Immature natural killer cell (primary cell): ENCODE results near the gene ZNF620. TPM values are rescaled to one million over a fixed set of nuclear protein-coding genes. Genes with fewer than 3 reads are reported as not detected.
A peak's percentile ranks its signal among the peaks of the same experiment; 100 is the strongest.
"Not testable (repeated sequence)": the region's sequence is repeated elsewhere in the genome, so short reads cannot be mapped to it uniquely, and the experiment has no call there.

Source experiments
- DNase-seq, 3 donors: peaks; one replicate each; pipeline ENCODE4 v3.0.0; 2022; ENCODE audit warnings: mixed read lengths in 1 of 3
- H3K27ac Mint-ChIP-seq, 6 donors: one replicate each; pipeline ENCODE4 v1.8.0; 2020; ENCODE audit warnings: mixed read lengths in 6 of 6, mild to moderate bottlenecking in 5 of 6, inconsistent platforms in 4 of 6, moderate library complexity in 3 of 6
- H3K27me3 Mint-ChIP-seq, 3 donors: one replicate each; pipeline ENCODE4 v1.8.0; 2020 to 2021; ENCODE audit warnings: low read depth in 3 of 3, mild to moderate bottlenecking in 3 of 3, mixed read lengths in 3 of 3, moderate library complexity in 3 of 3, inconsistent platforms in 1 of 3
- H3K36me3 Mint-ChIP-seq, 3 donors: one replicate each; pipeline ENCODE4 v1.8.0; 2020; ENCODE audit warnings: mixed read lengths in 3 of 3, inconsistent platforms in 2 of 3, mild to moderate bottlenecking in 2 of 3
- H3K4me1 Mint-ChIP-seq, 2 donors: one replicate each; pipeline ENCODE4 v1.8.0; 2020; ENCODE audit warnings: inconsistent platforms in 2 of 2, mild to moderate bottlenecking in 2 of 2, mixed read lengths in 2 of 2, moderate library complexity in 1 of 2
- H3K4me3 Mint-ChIP-seq, 5 donors: one replicate each; pipeline ENCODE4 v1.8.0; 2020; ENCODE audit warnings: mild to moderate bottlenecking in 5 of 5, mixed read lengths in 5 of 5, inconsistent platforms in 3 of 5, moderate library complexity in 3 of 5
- H3K9me3 Mint-ChIP-seq, 6 donors: one replicate each; pipeline ENCODE4 v1.8.0; 2020; ENCODE audit warnings: mild to moderate bottlenecking in 6 of 6, mixed read lengths in 6 of 6, inconsistent platforms in 4 of 6, moderate library complexity in 3 of 6
- polyA plus RNA-seq, 3 donors: library from polyadenylated mRNA; unstranded; fragments of 300-500 nt; fragmentation: Illumina TruSeq; gene quantifications; one replicate each; pipeline ENCODE4 v1.2.3, GENCODE V29; 2021

The ZNF620 gene
- polyA plus RNA-seq, 3 donors from 2014 or later, result 1.3 to 4.7 (median 1.7) TPM

GRCh38 chr3:40518848-40519247, 13.0 kb downstream of the ZNF620 start:
- Mint-ChIP-seq H3K27me3 (no peaks in the 10 kb centered on the region), H3K36me3 (peaks cover 6 to 27% (median 25%) of the 10 kb centered on the region in 3 donors), H3K4me3 (no peak overlapping the region), H3K9me3 (no peaks in the 10 kb centered on the region), H3K27ac (peak overlapping the region in 1 of 6 donors; percentile 57), H3K4me1 (peaks cover 1 to 2% of the 10 kb centered on the region in 2 donors)
- DNase-seq, result no peak

DNA sequence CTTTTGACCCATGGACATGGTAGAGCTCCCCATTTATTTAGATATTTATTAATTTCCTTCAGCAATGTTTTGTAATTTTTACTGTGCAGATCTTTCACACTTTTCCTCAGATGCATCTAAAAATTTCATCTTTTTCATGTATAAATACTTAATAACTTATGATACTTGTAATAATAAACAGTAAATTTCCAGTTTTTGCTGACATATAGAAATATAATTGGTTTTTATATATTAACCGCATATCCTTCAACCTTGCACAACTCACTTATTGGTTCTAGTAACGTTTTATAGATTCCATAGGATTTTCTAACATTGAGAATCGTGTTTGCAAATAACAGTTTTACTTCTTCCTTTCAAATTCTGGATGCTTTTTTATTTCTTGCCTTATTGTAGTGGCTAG, 15.4 kb downstream of the ZNF620 start:
- no peak for DNase-seq
- Mint-ChIP-seq H3K36me3 (peaks cover 3 to 14% (median 10%) of the 10 kb centered on the region in 3 donors), H3K4me3 (no peak overlapping the region), H3K4me1 (peaks cover 21 to 22% of the 10 kb centered on the region in 2 donors), H3K27ac (no peak overlapping the region), H3K27me3 (no peaks in the 10 kb centered on the region), H3K9me3 (no peaks in the 10 kb centered on the region)

DNA sequence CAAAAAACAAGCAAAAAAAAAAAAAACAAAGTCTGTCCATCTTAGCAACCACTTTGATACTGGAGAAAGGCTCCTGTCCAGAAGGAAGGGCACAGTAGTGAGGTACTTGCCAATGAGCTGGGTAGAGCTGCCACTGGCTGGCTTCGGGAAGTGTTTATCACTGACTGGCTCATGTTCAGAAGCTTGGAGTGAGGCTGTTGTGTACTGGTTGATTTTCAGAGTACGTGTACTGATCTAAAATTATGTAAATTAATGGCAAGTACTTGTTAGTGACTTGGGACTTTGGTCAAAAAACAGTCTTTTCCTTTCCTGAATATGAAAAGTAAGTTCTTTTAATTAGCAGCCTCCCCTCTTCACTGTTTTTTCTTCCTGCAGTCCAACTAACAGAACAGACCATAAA, 17.9 kb downstream of the ZNF620 start:
- DNase-seq, result no peak
- Mint-ChIP-seq H3K4me1 (peaks cover 27 to 38% of the 10 kb centered on the region in 2 donors), H3K36me3 (peaks cover 4 to 21% (median 19%) of the 10 kb centered on the region in 3 donors), H3K27ac (peak overlapping the region; percentile 86 to 96 (median 92)), H3K4me3 (peak overlapping the region; percentile 91 to 96 (median 94)), H3K27me3 (no peaks in the 10 kb centered on the region), H3K9me3 (no peaks in the 10 kb centered on the region)

DNA sequence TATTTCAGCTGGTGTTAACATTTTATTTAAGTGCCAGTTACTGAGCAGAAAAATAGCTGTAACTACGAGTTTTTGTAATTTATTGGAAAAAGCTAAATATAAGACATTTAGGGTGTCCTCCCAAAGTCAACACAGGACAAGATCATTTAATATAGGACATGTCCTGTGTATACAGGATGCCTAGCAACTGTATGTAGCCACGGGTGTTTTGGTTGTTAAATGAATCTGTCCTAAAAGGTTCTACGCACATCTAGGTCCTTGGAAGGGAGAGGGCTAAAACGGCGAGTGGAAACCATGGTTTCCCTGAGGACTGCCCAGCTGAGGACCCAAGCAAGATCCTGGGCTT, 18.4 kb downstream of the ZNF620 start:
- DNase-seq, result no peak
- no peaks in the 10 kb centered on the region for H3K9me3 Mint-ChIP-seq

DNA sequence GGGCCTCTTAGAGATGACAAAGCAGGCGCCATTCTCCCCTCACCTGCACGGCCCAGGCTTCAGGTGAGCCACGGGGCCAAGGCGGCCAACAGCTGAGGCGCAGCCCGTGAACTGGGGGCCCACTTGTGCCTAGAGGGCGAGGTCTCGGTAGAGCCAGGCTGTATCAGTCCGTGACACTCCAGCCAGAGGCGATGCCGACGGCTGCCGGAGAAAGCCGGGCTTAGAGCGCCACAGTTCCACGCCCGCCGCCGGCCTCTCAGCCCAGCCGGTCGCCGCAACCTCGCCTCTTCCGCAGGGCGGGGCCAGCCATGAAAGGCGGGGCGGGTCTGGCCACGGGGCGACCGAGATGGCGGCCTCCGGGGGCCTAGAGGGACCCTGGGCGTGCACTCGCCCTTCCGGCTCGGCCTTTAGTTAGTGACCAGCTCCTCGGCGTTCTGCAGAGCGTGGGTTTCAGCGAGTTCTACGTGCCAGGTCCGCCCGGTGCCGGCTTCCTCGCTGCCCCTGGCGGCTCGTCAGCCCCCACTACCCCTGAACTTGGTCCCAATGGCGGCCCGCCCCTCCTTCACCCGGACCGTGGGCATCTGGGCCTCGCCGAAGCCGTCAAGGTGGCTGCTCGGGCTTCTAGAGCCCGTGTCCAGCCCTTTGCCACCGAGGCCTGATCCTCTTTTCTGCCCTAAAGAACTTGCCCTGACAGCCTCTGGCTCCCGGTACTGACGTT, 18.9 kb downstream of the ZNF620 start, which contains the start of gene ZNF621:
Gene ZNF621 (plus strand): TSS at position 393 of the 718 bp plus-strand sequence. CDS start 881 bp downstream, outside the sequence.
- no peaks in the 10 kb centered on the region for H3K9me3 Mint-ChIP-seq
- peak within 1 kb of the TSS; percentile 86 to 96 (median 96) for H3K27ac Mint-ChIP-seq
- H3K36me3 Mint-ChIP-seq, result peaks cover 4 to 22% (median 21%) of the 10 kb centered on the region in 3 donors
- peaks cover 27 to 38% of the 10 kb centered on the region in 2 donors for H3K4me1 Mint-ChIP-seq
- peak; percentile 87 to 89 (median 89) for DNase-seq
- H3K27me3 Mint-ChIP-seq, result no peaks in the 10 kb centered on the region
- peak within 1 kb of the TSS; percentile 91 to 96 (median 94) for H3K4me3 Mint-ChIP-seq

More for the DNA sequence above, 18.4 kb downstream of the ZNF620 start:
- Mint-ChIP-seq H3K27ac (peak overlapping the region; percentile 86 to 96 (median 92)), H3K4me1 (peaks cover 27 to 38% of the 10 kb centered on the region in 2 donors), H3K36me3 (peaks cover 4 to 22% (median 21%) of the 10 kb centered on the region in 3 donors), H3K4me3 (peak overlapping the region; percentile 91 to 96 (median 94)), H3K27me3 (no peaks in the 10 kb centered on the region)

DNA sequence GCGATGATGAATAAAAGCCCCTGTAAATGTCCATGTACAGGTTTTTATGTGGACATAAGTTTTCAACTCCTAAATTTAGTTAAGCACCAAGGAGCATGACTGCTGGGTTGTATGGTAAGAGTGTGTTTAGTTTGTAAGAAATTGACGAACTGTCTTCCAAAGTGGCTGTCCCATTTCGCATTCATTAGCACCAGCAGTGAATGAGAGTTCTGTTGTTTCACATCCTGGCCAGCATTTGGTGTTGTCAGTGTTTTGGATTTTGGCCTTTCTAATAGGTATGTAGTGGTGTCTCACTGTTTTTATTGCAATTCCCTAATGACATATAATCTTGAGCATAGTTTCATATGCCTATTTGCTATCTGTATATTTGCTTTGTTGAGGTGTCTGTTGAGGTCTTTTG, 22.6 kb downstream of the ZNF620 start:
- H3K9me3 Mint-ChIP-seq, result peaks cover 0 to 3% (median 0%) of the 10 kb centered on the region in 6 donors
- no peak overlapping the region for H3K4me3 Mint-ChIP-seq
- H3K4me1 Mint-ChIP-seq, result peaks cover 27 to 38% of the 10 kb centered on the region in 2 donors
- H3K27ac Mint-ChIP-seq, result no peak overlapping the region
- no peaks in the 10 kb centered on the region for H3K27me3 Mint-ChIP-seq
- DNase-seq, result no peak
- H3K36me3 Mint-ChIP-seq, result peaks cover 32 to 58% (median 45%) of the 10 kb centered on the region in 3 donors

GRCh38 chr3:40532252-40532651, 26.4 kb downstream of the ZNF620 start:
- peaks cover 3 to 10% of the 10 kb centered on the region in 2 donors for H3K4me1 Mint-ChIP-seq
- no peak for DNase-seq
- H3K4me3 Mint-ChIP-seq, result no peak overlapping the region
- H3K9me3 Mint-ChIP-seq, result peaks cover 0 to 3% (median 0%) of the 10 kb centered on the region in 6 donors
- H3K27ac Mint-ChIP-seq, result no peak overlapping the region
- H3K27me3 Mint-ChIP-seq, result no peaks in the 10 kb centered on the region
- H3K36me3 Mint-ChIP-seq, result peaks cover 49 to 80% (median 50%) of the 10 kb centered on the region in 3 donors

GRCh38 chr3:40534283-40534682, 28.4 kb downstream of the ZNF620 start:
- DNase-seq, result no peak
- Mint-ChIP-seq H3K27ac (no peak overlapping the region), H3K9me3 (peaks cover 0 to 3% (median 0%) of the 10 kb centered on the region in 6 donors), H3K4me1 (no peaks in the 10 kb centered on the region), H3K27me3 (peaks cover 0 to 2% (median 0%) of the 10 kb centered on the region in 3 donors), H3K4me3 (no peak overlapping the region), H3K36me3 (peaks cover 54 to 81% (median 62%) of the 10 kb centered on the region in 3 donors)

GRCh38 chr3:40546816-40547215, 41.0 kb downstream of the ZNF620 start:
- DNase-seq, result no peak
- H3K4me3 Mint-ChIP-seq, result no peak overlapping the region
- H3K4me1 Mint-ChIP-seq, result no peaks in the 10 kb centered on the region
- no peaks in the 10 kb centered on the region for H3K9me3 Mint-ChIP-seq
- H3K36me3 Mint-ChIP-seq, result peaks cover 4 to 11% (median 4%) of the 10 kb centered on the region in 3 donors
- peaks cover 0 to 3% (median 0%) of the 10 kb centered on the region in 3 donors for H3K27me3 Mint-ChIP-seq
- no peak overlapping the region for H3K27ac Mint-ChIP-seq

DNA sequence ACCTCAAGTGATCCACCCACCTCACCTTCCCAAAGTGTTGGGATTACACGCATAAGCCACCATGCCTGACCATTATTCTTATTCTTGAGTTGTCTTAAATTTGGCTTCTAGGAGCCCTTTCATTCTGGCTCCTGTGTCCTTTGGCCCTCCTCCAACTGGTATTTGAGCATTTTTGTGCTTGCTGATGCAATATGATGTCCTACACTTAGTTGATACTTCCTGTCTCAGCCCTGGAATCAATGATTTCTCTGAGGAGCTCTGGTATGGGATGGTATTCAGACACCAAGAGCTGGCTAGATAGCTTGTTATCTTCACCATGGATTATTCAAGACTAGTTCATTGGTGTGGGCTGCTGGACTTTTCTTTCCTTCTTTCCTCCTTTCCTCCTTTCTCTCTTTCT, 44.3 kb downstream of the ZNF620 start:
- no peak overlapping the region for H3K27ac Mint-ChIP-seq
- no peaks in the 10 kb centered on the region for H3K4me1 Mint-ChIP-seq
- H3K36me3 Mint-ChIP-seq, result peaks cover 0 to 7% (median 4%) of the 10 kb centered on the region in 3 donors
- peaks cover 2% of the 10 kb centered on the region in 3 donors for H3K27me3 Mint-ChIP-seq
- H3K4me3 Mint-ChIP-seq, result no peak overlapping the region
- DNase-seq, result no peak
- H3K9me3 Mint-ChIP-seq, result no peaks in the 10 kb centered on the region

GRCh38 chr3:40557575-40558161, 51.8 kb downstream of the ZNF620 start:
- H3K9me3 Mint-ChIP-seq, result no peaks in the 10 kb centered on the region
- no peak overlapping the region for H3K4me3 Mint-ChIP-seq
- H3K27ac Mint-ChIP-seq, result no peak overlapping the region
- no peak for DNase-seq
- H3K4me1 Mint-ChIP-seq, result no peaks in the 10 kb centered on the region
- H3K36me3 Mint-ChIP-seq, result no peaks in the 10 kb centered on the region
- peaks cover 0 to 2% (median 1%) of the 10 kb centered on the region in 3 donors for H3K27me3 Mint-ChIP-seq

- DNase-seq, H3K4me3 Mint-ChIP-seq, H3K4me1 Mint-ChIP-seq, H3K27ac Mint-ChIP-seq, H3K27me3 Mint-ChIP-seq, H3K36me3 Mint-ChIP-seq, H3K9me3 Mint-ChIP-seq: not testable (repeated sequence)
Measured at GRCh38 chr3:40562482-40562881, 56.6 kb downstream of the ZNF620 start.

- H3K9me3 Mint-ChIP-seq, H3K27ac Mint-ChIP-seq, H3K4me1 Mint-ChIP-seq, DNase-seq, H3K4me3 Mint-ChIP-seq, H3K36me3 Mint-ChIP-seq, H3K27me3 Mint-ChIP-seq: not testable (repeated sequence)
Measured at GRCh38 chr3:40565629-40566028, 59.8 kb downstream of the ZNF620 start.

GRCh38 chr3:40566694-40567093, 60.9 kb downstream of the ZNF620 start:
- H3K4me1 Mint-ChIP-seq, result no peaks in the 10 kb centered on the region
- H3K36me3 Mint-ChIP-seq, result no peaks in the 10 kb centered on the region
- DNase-seq, result no peak
- no peak overlapping the region for H3K27ac Mint-ChIP-seq
- H3K27me3 Mint-ChIP-seq, result peaks cover 4 to 9% (median 5%) of the 10 kb centered on the region in 3 donors
- H3K4me3 Mint-ChIP-seq, result no peak overlapping the region
- no peaks in the 10 kb centered on the region for H3K9me3 Mint-ChIP-seq
